GM12878 (cell line): ENCODE data around the gene CPEB3. TPM values are rescaled to one million over a fixed set of nuclear protein-coding genes. Genes with fewer than 3 reads are reported as not detected.
A peak's percentile ranks its signal among the peaks of the same experiment; 100 is the strongest.

ENCODE experiments used
- BRCA1 ChIP-seq: IDR thresholded peaks from 2 replicates; pipeline ENCODE4 v1.6.1; 2011; ENCODE audit warnings: low read depth, low read length, improper control_type of control experiment
- CBFB ChIP-seq: IDR thresholded peaks from 2 replicates; pipeline ENCODE4 v1.6.1; 2016; ENCODE audit warnings: antibody characterized with exemption, low read depth
- GATAD2B ChIP-seq: fragments of 450-650 bp; conservative IDR thresholded peaks from 2 replicates; pipeline ENCODE4 v1.6.1; 2017; ENCODE audit warnings: low read depth, mild to moderate bottlenecking, moderate library complexity
- IRF3 ChIP-seq: fragments of 450-650 bp; IDR thresholded peaks from 2 replicates; pipeline ENCODE4 v1.6.1; 2014; ENCODE audit warnings: mild to moderate bottlenecking
- PAX8 ChIP-seq: fragments of 450-650 bp; IDR thresholded peaks from 2 replicates; pipeline ENCODE4 v1.6.1; 2017; ENCODE audit warnings: mild to moderate bottlenecking, moderate library complexity
- PBX3 ChIP-seq: IDR thresholded peaks from 2 replicates; pipeline ENCODE4 v1.6.1; 2011; ENCODE audit warnings: mild to moderate bottlenecking, low read depth, low read length, moderate library complexity; ENCODE audit not compliant: insufficient replicate concordance
- REST ChIP-seq: IDR thresholded peaks from 2 replicates; pipeline ENCODE4 v1.6.1; 2012; ENCODE audit warnings: mild to moderate bottlenecking, low read depth, low read length
- SIN3A ChIP-seq: IDR thresholded peaks from 2 replicates; pipeline ENCODE4 v1.6.1; 2012; ENCODE audit warnings: low read depth, low read length, improper control_type of control experiment
- SPI1 ChIP-seq: IDR thresholded peaks from 2 replicates; pipeline ENCODE4 v1.6.1; 2011; ENCODE audit warnings: low read depth, mild to moderate bottlenecking, low read length, moderate library complexity, borderline replicate concordance; ENCODE audit not compliant: insufficient read depth
- SRF ChIP-seq, 2 experiments: IDR thresholded peaks; 2 replicates each; pipeline ENCODE4 v1.6.1; 2011; ENCODE audit warnings: low read depth in 2 of 2, low read length in 2 of 2, mild to moderate bottlenecking in 1 of 2, moderate library complexity in 1 of 2
- ZNF207 ChIP-seq: fragments of 450-650 bp; IDR thresholded peaks from 2 replicates; pipeline ENCODE4 v1.6.1; 2014; ENCODE audit warnings: antibody characterized with exemption, mild to moderate bottlenecking, borderline replicate concordance
- polyA plus RNA-seq, 11 experiments: library from polyadenylated mRNA; depleted of rRNA in 4 of 11; unstranded in 6 of 11; stranded (reverse) in 5 of 11; fragments of >200 nt; fragmentation: Nextera tagmentation in 4 of 11; fragmentation: Illumina TruSeq in 1 of 11; extraction: Ambion mirVana in 4 of 11; extraction: Trizol in 1 of 11; gene quantifications; 1 replicate in 1 of 11; 2 replicates in 10 of 11; pipeline versions ENCODE4 v1.2.1 to v1.2.3, GENCODE V29; 2011 to 2016; ENCODE audit warnings: inconsistent platforms in 2 of 11, missing spikeins in 2 of 11, low read depth in 1 of 11
- total RNA-seq, 4 experiments: library from RNA; depleted of rRNA in 3 of 4; stranded (reverse); fragments of >200 nt in 3 of 4; fragmentation: Illumina TruSeq in 1 of 4; extraction: Trizol in 1 of 4; gene quantifications; 2 replicates each; pipeline versions ENCODE4 v1.2.1 to v1.2.3, GENCODE V29; 2013 to 2021
- TF ChIP-seq, protein P1 (sequence below): fragments of 450-650 bp; IDR thresholded peaks from 2 replicates; pipeline ENCODE4 v1.6.1; 2017; ENCODE audit warnings: mild to moderate bottlenecking
- TF ChIP-seq, protein P2 (sequence below): IDR thresholded peaks from 2 replicates; pipeline ENCODE4 v1.6.1; 2011; ENCODE audit warnings: borderline replicate concordance, low read depth, mild to moderate bottlenecking, moderate library complexity, low read length; ENCODE audit not compliant: insufficient read depth, poor library complexity, severe bottlenecking
- TF ChIP-seq, protein P3 (sequence below): fragments of 450-650 bp; IDR thresholded peaks from 2 replicates; pipeline ENCODE4 v1.6.1; 2016; ENCODE audit warnings: mild to moderate bottlenecking, moderate library complexity, borderline replicate concordance

Gene CPEB3
- total and polyA plus RNA-seq, 10 of the 15 experiments (the other 5 are each of a cell fraction or from before 2014, with no cell fraction given) = 0.50 to 2.3 (median 1.2) TPM

DNA sequence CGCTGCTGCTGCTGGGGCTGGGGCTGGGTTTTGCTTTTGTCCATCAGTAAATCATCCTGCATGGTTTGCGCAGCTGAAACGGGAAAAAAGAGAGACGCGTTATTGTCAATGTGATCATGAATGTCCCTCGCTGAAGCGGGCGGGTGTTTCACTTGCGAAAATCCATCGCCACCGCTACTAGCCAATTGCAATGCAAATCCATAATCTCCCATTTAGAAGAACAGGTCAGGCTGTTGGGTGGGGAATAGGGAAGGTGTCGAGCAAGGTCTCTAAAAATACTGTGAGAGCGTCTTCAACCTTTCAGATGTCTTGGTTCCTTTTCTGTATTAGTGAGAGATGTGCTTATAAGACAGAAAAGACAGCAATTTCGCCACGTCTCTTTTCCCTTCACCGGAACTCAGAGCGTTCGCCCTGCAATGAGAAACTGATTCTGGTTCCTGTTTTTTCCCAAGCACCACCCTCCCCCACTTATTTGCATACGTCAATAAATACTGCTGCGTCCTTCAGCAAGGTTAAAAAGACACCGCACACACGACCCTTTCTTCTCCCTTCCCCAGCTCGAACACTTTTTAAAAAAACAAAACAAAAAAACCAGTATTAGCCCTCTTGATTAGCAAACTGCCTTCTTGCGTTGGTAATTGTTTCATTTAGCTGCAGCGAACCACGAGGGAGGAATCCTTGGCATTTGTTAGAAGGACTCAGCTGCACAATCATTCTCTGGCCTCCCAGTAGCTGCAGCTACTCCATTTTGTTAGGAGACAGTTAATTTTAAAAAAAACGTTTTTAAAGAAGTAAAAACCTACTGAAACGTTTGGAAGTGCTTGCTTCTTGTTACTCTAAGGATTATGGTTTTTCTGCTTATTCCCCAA, 50.4 kb downstream of the CPEB3 start (continued):
- TF ChIP-seq IRF3 (no peak), PBX3 (no peak), CBFB (0 out of 2 replicates have a peak, but pooled peaks have one; percentile 20), BRCA1 (no peak), GATAD2B (no peak), SRF (IDR thresholded peaks at IDR 0.05; ENCODE audit: low read depth in 2 of 2, low read length in 2 of 2) (no peak), SPI1 (peak; percentile 79), SIN3A (no peak), ZNF207 (no peak), REST (no peak), PAX8 (no peak)
- TF ChIP-seq, protein P1, sequence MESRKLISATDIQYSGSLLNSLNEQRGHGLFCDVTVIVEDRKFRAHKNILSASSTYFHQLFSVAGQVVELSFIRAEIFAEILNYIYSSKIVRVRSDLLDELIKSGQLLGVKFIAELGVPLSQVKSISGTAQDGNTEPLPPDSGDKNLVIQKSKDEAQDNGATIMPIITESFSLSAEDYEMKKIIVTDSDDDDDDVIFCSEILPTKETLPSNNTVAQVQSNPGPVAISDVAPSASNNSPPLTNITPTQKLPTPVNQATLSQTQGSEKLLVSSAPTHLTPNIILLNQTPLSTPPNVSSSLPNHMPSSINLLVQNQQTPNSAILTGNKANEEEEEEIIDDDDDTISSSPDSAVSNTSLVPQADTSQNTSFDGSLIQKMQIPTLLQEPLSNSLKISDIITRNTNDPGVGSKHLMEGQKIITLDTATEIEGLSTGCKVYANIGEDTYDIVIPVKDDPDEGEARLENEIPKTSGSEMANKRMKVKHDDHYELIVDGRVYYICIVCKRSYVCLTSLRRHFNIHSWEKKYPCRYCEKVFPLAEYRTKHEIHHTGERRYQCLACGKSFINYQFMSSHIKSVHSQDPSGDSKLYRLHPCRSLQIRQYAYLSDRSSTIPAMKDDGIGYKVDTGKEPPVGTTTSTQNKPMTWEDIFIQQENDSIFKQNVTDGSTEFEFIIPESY = no peak
- TF ChIP-seq, protein P2, sequence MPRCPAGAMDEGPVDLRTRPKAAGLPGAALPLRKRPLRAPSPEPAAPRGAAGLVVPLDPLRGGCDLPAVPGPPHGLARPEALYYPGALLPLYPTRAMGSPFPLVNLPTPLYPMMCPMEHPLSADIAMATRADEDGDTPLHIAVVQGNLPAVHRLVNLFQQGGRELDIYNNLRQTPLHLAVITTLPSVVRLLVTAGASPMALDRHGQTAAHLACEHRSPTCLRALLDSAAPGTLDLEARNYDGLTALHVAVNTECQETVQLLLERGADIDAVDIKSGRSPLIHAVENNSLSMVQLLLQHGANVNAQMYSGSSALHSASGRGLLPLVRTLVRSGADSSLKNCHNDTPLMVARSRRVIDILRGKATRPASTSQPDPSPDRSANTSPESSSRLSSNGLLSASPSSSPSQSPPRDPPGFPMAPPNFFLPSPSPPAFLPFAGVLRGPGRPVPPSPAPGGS = no peak
- TF ChIP-seq, protein P3, sequence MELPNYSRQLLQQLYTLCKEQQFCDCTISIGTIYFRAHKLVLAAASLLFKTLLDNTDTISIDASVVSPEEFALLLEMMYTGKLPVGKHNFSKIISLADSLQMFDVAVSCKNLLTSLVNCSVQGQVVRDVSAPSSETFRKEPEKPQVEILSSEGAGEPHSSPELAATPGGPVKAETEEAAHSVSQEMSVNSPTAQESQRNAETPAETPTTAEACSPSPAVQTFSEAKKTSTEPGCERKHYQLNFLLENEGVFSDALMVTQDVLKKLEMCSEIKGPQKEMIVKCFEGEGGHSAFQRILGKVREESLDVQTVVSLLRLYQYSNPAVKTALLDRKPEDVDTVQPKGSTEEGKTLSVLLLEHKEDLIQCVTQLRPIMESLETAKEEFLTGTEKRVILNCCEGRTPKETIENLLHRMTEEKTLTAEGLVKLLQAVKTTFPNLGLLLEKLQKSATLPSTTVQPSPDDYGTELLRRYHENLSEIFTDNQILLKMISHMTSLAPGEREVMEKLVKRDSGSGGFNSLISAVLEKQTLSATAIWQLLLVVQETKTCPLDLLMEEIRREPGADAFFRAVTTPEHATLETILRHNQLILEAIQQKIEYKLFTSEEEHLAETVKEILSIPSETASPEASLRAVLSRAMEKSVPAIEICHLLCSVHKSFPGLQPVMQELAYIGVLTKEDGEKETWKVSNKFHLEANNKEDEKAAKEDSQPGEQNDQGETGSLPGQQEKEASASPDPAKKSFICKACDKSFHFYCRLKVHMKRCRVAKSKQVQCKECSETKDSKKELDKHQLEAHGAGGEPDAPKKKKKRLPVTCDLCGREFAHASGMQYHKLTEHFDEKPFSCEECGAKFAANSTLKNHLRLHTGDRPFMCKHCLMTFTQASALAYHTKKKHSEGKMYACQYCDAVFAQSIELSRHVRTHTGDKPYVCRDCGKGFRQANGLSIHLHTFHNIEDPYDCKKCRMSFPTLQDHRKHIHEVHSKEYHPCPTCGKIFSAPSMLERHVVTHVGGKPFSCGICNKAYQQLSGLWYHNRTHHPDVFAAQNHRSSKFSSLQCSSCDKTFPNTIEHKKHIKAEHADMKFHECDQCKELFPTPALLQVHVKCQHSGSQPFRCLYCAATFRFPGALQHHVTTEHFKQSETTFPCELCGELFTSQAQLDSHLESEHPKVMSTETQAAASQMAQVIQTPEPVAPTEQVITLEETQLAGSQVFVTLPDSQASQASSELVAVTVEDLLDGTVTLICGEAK = peak; percentile 51; the same call in 1 of the 2 replicates
